ENCODE results near the gene CLEC3B. TPM values are rescaled to one million over a fixed set of nuclear protein-coding genes. Genes with fewer than 3 reads are reported as not detected.

The CLEC3B gene
- total RNA-seq, 1 experiment from 2014 or later, result not detected

DNA sequence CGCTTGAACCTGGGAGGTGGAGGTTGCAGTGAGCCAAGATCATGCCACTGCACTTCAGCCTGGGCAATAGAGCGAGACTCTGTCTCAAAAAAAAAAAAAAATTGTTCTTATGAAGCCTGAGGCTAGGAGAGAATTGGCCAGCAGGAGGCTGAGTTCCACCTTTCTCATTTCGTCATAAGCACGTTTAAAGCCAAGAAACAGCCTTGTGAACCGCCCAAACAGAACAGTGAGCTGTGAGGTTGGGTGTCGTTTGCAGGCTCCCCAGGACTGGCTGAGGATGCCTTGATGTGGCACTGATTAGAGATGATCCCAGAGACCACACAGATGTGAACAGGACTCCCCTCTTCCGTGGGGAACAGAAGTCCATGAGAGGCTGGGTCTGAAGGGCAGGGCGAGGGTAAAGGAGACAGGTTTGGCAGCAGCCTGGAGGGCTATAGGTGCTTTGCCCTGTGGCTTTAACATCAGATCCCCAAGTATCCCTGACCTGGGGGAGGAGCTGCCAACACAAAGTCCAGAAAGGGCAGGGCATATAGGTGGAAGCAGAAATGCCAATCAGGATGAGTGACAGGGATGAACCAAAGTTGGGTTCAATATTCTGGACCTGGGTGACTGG is 52.9 kb downstream of the CLEC3B start:
- peaks cover 21% of the 10 kb centered on the region; the same call in 1 of the 2 replicates for H3F3A ChIP-seq (ENCODE audit: insufficient read depth, low read depth)
- intact Hi-C loops (cut with micrococcal nuclease; ENCODE audit: unreplicated experiment), result no loop called here
- no TSS peak for BruUV-seq (replicated peaks)
- no peaks in the 10 kb centered on the region for H4K20me1 ChIP-seq (ENCODE audit: insufficient read depth)
- H3K4me1 ChIP-seq (replicated peaks; ENCODE audit: insufficient read depth), result no peaks in the 10 kb centered on the region
- H3K9me3 ChIP-seq (ENCODE audit: insufficient read depth, low read depth), result no peaks in the 10 kb centered on the region
- peaks cover 6% of the 10 kb centered on the region; the same call in 1 of the 2 replicates for H3K36me3 ChIP-seq (ENCODE audit: low read depth)
- DNase-seq, result peak in 1 of 2 experiments; percentile 52
- H2AFZ ChIP-seq, result no peak overlapping the region
- H3K27me3 ChIP-seq (ENCODE audit: insufficient read depth, low read depth), result no peaks in the 10 kb centered on the region
- H3K4me3 ChIP-seq, result no peak overlapping the region
- H3K9me2 ChIP-seq (ENCODE audit: insufficient read depth), result no peaks in the 10 kb centered on the region
- TF ChIP-seq, protein P1, sequence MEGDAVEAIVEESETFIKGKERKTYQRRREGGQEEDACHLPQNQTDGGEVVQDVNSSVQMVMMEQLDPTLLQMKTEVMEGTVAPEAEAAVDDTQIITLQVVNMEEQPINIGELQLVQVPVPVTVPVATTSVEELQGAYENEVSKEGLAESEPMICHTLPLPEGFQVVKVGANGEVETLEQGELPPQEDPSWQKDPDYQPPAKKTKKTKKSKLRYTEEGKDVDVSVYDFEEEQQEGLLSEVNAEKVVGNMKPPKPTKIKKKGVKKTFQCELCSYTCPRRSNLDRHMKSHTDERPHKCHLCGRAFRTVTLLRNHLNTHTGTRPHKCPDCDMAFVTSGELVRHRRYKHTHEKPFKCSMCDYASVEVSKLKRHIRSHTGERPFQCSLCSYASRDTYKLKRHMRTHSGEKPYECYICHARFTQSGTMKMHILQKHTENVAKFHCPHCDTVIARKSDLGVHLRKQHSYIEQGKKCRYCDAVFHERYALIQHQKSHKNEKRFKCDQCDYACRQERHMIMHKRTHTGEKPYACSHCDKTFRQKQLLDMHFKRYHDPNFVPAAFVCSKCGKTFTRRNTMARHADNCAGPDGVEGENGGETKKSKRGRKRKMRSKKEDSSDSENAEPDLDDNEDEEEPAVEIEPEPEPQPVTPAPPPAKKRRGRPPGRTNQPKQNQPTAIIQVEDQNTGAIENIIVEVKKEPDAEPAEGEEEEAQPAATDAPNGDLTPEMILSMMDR (conservative IDR thresholded peaks at IDR 0.05), result no peak; the same call in 1 of the 2 replicates
- TF ChIP-seq EZH2 (IDR thresholded peaks at IDR 0.05; ENCODE audit: low read depth), result no peak
- H3K4me2 ChIP-seq, result no peak overlapping the region
- ChIA-PET POLR2A (ENCODE audit: unreplicated experiment) (interaction anchor here (0.6 kb wide), 1 partner anchor 42 kb away, joined by 3 read pairs; no protein-coding TSS in a partner anchor), CTCF (interaction anchor here (1.0 kb wide), 1 partner anchor 12 kb away, joined by 3 read pairs; no protein-coding TSS in a partner anchor)
- H3K27ac ChIP-seq, result no peak overlapping the region
- no peaks in the 10 kb centered on the region for H3K79me2 ChIP-seq (ENCODE audit: low read depth)

DNA sequence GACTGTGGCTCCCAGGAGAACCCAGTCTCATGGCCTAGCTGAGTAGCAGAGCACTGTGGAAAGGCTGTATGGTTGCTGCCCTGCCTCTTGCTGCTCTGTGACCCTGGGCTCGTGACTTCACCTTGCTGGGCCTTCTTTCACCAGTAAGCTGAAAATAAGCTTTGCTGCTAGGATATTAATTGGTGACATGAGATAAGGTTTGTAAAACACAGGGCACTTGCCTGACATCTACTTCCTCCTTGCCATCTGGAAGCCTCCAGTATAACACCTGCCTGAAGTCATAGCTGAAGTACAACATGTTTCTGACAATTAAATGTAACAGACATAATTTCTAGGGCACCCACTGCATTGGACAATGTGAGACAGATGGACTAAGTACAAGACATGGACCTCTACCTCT is 53.6 kb downstream of the CLEC3B start:
- CTCF ChIA-PET, result interaction anchor here (0.7 to 1.0 kb wide), 2 partner anchors 13 to 131 kb away, joined by 3 to 4 read pairs; no protein-coding TSS in a partner anchor
- BruUV-seq (replicated peaks), result TSS peak; percentile 9
- H3K79me2 ChIP-seq (ENCODE audit: low read depth), result no peaks in the 10 kb centered on the region
- TF ChIP-seq EZH2 (IDR thresholded peaks at IDR 0.05; ENCODE audit: low read depth), result no peak
- TF ChIP-seq, protein P1 (conservative IDR thresholded peaks at IDR 0.05), result no peak
- H4K20me1 ChIP-seq (ENCODE audit: insufficient read depth), result no peaks in the 10 kb centered on the region
- peaks cover 12% of the 10 kb centered on the region for H3K36me3 ChIP-seq (ENCODE audit: low read depth)
- H3K27me3 ChIP-seq (ENCODE audit: insufficient read depth, low read depth), result no peaks in the 10 kb centered on the region
- no peak overlapping the region for H3K4me3 ChIP-seq
- H3K9me2 ChIP-seq (ENCODE audit: insufficient read depth), result no peaks in the 10 kb centered on the region
- no peak overlapping the region for H3K27ac ChIP-seq
- no peaks in the 10 kb centered on the region for H3K9me3 ChIP-seq (ENCODE audit: insufficient read depth, low read depth)
- H3K4me2 ChIP-seq, result no peak overlapping the region
- no peak for DNase-seq
- intact Hi-C loops (cut with micrococcal nuclease; ENCODE audit: unreplicated experiment), result no loop called here
- H3K4me1 ChIP-seq (replicated peaks; ENCODE audit: insufficient read depth), result no peaks in the 10 kb centered on the region
- H2AFZ ChIP-seq, result no peak overlapping the region
- POLR2A ChIA-PET (ENCODE audit: unreplicated experiment), result interaction anchor here (0.6 kb wide), 1 partner anchor 42 kb away, joined by 3 read pairs; no protein-coding TSS in a partner anchor
- H3F3A ChIP-seq (ENCODE audit: insufficient read depth, low read depth), result peaks cover 24% of the 10 kb centered on the region; the same call in 1 of the 2 replicates

DNA sequence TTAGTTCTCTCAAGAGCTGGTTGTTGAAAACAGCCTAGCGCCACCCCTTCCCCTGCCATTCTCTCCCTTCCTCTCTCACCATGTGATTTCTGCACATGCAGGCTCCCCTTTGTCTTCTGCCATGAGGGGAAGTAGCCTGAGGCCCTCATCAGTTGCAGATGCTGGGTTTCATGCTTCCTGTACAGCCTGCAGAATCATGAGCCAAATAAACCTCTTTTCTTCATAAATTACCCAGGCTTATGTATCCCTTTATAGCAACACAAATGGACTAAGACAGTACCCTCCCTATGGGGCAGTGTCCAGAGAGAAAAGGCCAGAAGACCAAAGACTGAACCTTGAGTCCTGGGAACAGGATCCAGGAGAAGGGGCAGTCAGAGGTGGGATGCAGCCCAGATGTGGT is 54.7 kb downstream of the CLEC3B start:
- CTCF ChIA-PET, result no interaction called here

More for the DNA sequence above, 54.7 kb downstream of the CLEC3B start:
- BruUV-seq (replicated peaks), result no TSS peak
- no peaks in the 10 kb centered on the region for H3K9me3 ChIP-seq (ENCODE audit: insufficient read depth, low read depth)
- intact Hi-C loops (cut with micrococcal nuclease; ENCODE audit: unreplicated experiment), result no loop called here
- H3K79me2 ChIP-seq (ENCODE audit: low read depth), result no peaks in the 10 kb centered on the region; the same call in 1 of the 2 replicates
- peaks cover 20% of the 10 kb centered on the region for H3K36me3 ChIP-seq (ENCODE audit: low read depth)
- no peaks in the 10 kb centered on the region; the same call in 1 of the 2 replicates for H3K4me1 ChIP-seq (replicated peaks; ENCODE audit: insufficient read depth)
- peaks cover 32% of the 10 kb centered on the region; the same call in 1 of the 2 replicates for H3F3A ChIP-seq (ENCODE audit: insufficient read depth, low read depth)
- TF ChIP-seq EZH2 (IDR thresholded peaks at IDR 0.05; ENCODE audit: low read depth), result no peak
- TF ChIP-seq, protein P1 (conservative IDR thresholded peaks at IDR 0.05), result no peak
- no peaks in the 10 kb centered on the region for H4K20me1 ChIP-seq (ENCODE audit: insufficient read depth)
- H2AFZ ChIP-seq, result no peak overlapping the region
- H3K27me3 ChIP-seq (ENCODE audit: insufficient read depth, low read depth), result no peaks in the 10 kb centered on the region
- no peak overlapping the region for H3K4me3 ChIP-seq
- POLR2A ChIA-PET (ENCODE audit: unreplicated experiment), result no interaction called here
- no peak overlapping the region for H3K4me2 ChIP-seq
- no peak overlapping the region for H3K27ac ChIP-seq
- H3K9me2 ChIP-seq (ENCODE audit: insufficient read depth), result no peaks in the 10 kb centered on the region
- no peak for DNase-seq

Measured in PC-9 (cell line).